Measurements from ENCODE around the gene SGMS2. TPM values are rescaled to one million over a fixed set of nuclear protein-coding genes. Genes with fewer than 3 reads are reported as not detected.

SGMS2 gene
- total RNA-seq, 2 donors from 2014 or later = 34.9 to 49.1 TPM

DNA sequence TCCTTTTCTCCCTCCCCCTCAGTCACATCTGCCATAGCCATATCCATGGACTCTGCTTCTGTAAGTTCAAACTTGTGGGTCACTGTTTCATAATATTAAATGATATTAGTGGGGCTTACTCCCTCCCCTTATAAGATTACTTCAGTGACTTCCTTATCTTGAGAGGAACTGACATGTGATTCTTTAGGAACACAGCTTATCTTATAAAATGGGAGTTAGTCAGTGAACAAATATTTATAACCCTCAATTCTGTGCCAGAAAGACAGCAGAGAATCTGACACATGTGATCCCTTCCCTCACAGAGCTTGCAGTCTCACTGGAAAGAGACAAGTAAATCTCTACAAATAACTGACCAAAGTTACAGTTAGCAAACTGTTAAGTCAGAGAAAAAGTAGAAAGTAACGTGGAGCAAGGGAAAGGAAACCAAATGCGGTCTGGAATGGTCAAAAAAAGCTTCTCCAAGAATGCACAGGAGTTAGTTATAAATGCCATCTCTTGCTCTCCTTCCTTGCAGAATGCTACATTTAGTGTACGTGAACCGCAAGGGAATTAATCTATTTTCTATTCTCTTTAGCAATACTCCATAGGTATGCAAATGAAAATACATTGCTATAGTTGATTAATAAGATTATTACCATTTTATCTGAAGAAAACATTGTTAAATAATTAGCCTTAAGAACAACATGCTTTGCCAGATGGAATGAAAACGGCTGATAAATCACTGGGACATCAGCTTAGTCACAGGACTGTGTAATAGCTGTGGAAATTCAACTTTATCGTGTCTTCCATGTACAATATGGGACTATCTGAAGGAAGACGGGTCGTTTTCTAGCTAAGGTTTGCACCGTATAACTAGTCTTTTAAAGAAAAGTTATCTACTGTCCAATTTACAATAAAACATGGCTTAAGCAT, 29.0 kb downstream of the SGMS2 start:
- H3K9ac ChIP-seq (ENCODE audit: low read depth in 2 of 2, low read length in 2 of 2) = no peak overlapping the region
- no peak overlapping the region for H3K27ac ChIP-seq
- TF ChIP-seq CTCF (IDR thresholded peaks at IDR 0.05) = no peak
- intact Hi-C loops (cut with DNase I) = no loop called here
- no peaks in the 10 kb centered on the region for H3K27me3 ChIP-seq
- H3K4me1 ChIP-seq = no peaks in the 10 kb centered on the region
- no peaks in the 10 kb centered on the region for H3K36me3 ChIP-seq
- no peak overlapping the region for H3K4me3 ChIP-seq
- DNase-seq = no peak
- no peaks in the 10 kb centered on the region for H3K9me3 ChIP-seq

DNA sequence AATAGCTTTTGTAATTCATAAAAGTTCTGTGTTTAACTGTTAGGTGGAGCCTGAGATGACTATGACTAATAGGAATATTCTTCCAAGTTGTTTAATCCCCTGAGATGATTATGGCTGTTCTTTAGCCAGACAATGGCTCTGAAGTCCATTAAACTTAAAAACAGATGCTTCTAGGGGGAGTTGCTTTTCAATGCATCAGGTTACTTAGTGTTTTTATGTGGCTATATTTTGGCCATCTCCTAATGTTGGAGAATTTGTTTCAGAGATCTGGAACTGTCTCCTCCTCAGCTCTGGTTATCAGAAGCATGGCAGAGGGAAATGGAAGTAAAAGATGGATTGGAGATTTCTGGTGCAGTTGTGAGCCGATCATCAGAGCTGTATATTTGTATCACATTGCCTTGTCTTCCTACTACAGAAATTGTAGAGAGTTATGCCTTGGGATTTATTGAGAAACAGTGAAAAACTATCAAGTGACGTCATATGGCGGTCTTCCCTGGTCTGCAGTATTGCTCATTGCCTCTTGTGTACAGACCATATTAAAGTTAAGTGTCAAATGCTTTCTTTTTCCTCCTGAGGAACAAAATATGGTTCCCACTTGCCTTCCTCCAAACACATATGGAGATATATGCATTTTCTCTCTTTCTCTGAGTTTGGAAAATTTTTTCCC, 29.8 kb downstream of the SGMS2 start:
- intact Hi-C loops (cut with DNase I) = no loop called here
- TF ChIP-seq CTCF (IDR thresholded peaks at IDR 0.05) = no peak
- Histone ChIP-seq H3K4me1 (no peaks in the 10 kb centered on the region), H3K36me3 (no peaks in the 10 kb centered on the region), H3K4me3 (no peak overlapping the region), H3K9ac (ENCODE audit: low read depth in 2 of 2, low read length in 2 of 2) (no peak overlapping the region), H3K9me3 (no peaks in the 10 kb centered on the region), H3K27me3 (no peaks in the 10 kb centered on the region), H3K27ac (no peak overlapping the region)
- DNase-seq = no peak

GRCh38 chr4:107855723-107856122, 31.0 kb downstream of the SGMS2 start:
- H3K4me1 ChIP-seq = no peaks in the 10 kb centered on the region
- H3K27me3 ChIP-seq = no peaks in the 10 kb centered on the region
- no peak overlapping the region for H3K9ac ChIP-seq (ENCODE audit: low read depth in 2 of 2, low read length in 2 of 2)
- intact Hi-C loops (cut with DNase I) = no loop called here
- H3K9me3 ChIP-seq = no peaks in the 10 kb centered on the region
- H3K27ac ChIP-seq = no peak overlapping the region
- H3K4me3 ChIP-seq = no peak overlapping the region
- H3K36me3 ChIP-seq = no peaks in the 10 kb centered on the region
- no peak for DNase-seq
- TF ChIP-seq CTCF (IDR thresholded peaks at IDR 0.05) = no peak

DNA sequence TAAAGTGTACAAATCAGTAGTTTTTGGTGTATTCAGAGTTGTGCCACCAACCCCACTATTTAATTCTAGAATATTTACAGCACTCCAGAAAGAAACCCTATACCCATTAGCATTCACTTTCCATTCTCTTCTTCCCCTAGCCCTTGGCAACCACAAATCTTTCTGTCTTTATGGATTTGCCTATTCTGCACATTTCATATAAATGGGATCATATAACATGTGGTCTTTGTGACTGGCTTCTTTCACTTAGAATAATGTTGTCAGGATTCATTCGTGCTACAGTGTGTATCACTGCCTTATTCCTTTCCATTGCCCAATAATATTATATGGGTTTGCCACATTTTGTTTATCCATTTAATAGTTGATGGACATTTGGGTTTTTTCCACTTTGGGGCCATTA, 32.2 kb downstream of the SGMS2 start:
- Histone ChIP-seq H3K27ac (no peak overlapping the region), H3K9me3 (no peaks in the 10 kb centered on the region)
- intact Hi-C loops (cut with DNase I) = no loop called here

DNA sequence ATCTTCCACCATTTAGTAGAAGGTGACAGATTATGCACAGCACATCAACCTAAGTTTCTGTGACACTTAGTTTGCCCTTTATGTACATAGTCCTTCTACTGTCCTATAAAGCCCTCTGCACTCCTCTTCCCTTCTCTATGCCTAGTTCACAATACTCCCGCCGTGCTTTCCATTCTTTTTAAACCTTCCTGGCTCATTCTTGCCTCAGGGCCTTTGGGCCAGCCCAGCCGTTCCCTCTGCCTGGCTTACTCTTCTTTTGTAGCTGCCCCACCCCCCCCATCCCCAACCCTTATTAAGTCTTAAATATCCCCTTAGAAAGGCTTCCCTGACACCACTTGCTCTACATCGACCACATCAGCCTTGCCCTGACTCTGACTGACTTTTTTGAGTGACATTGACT, 33.0 kb downstream of the SGMS2 start:
- Histone ChIP-seq H3K27ac (no peak overlapping the region), H3K9me3 (no peaks in the 10 kb centered on the region), H3K4me3 (no peak overlapping the region), H3K27me3 (no peaks in the 10 kb centered on the region), H3K4me1 (no peaks in the 10 kb centered on the region), H3K9ac (ENCODE audit: low read depth in 2 of 2, low read length in 2 of 2) (no peak overlapping the region), H3K36me3 (no peaks in the 10 kb centered on the region)
- intact Hi-C loops (cut with DNase I) = no loop called here
- no peak for DNase-seq
- no peak for TF ChIP-seq CTCF (IDR thresholded peaks at IDR 0.05)

More for the DNA sequence above, 32.2 kb downstream of the SGMS2 start:
- H3K4me1 ChIP-seq = no peaks in the 10 kb centered on the region
- no peaks in the 10 kb centered on the region for H3K36me3 ChIP-seq
- no peak overlapping the region for H3K9ac ChIP-seq (ENCODE audit: low read depth in 2 of 2, low read length in 2 of 2)
- no peak for DNase-seq
- H3K4me3 ChIP-seq = no peak overlapping the region
- TF ChIP-seq CTCF (IDR thresholded peaks at IDR 0.05) = no peak
- H3K27me3 ChIP-seq = no peaks in the 10 kb centered on the region

All from colonic mucosa (tissue), 4 donors.